Vagina (tissue), 2 donors: ENCODE results near the gene PRICKLE1.

Experiments used
- POLR2AphosphoS5 ChIP-seq, 2 donors: sonication (generic); formaldehyde crosslinking; IDR thresholded peaks; one replicate each; pipeline ENCODE4 v1.9.0; 2017; ENCODE audit warnings: antibody characterized with exemption in 2 of 2, mild to moderate bottlenecking in 2 of 2, low read depth in 1 of 2; ENCODE audit not compliant: insufficient read depth in 1 of 2
- TF ChIP-seq, protein P1 (sequence below), 3 experiments: fragments of 450-650 bp in 2 of 3; fragments of 200-600 bp in 1 of 3; sonication (generic) in 1 of 3; IDR thresholded peaks; one replicate each; pipeline ENCODE4 v1.5.1; 2017 to 2019; ENCODE audit warnings: antibody characterized with exemption in 3 of 3, mild to moderate bottlenecking in 2 of 3, moderate library complexity in 2 of 3

DNA sequence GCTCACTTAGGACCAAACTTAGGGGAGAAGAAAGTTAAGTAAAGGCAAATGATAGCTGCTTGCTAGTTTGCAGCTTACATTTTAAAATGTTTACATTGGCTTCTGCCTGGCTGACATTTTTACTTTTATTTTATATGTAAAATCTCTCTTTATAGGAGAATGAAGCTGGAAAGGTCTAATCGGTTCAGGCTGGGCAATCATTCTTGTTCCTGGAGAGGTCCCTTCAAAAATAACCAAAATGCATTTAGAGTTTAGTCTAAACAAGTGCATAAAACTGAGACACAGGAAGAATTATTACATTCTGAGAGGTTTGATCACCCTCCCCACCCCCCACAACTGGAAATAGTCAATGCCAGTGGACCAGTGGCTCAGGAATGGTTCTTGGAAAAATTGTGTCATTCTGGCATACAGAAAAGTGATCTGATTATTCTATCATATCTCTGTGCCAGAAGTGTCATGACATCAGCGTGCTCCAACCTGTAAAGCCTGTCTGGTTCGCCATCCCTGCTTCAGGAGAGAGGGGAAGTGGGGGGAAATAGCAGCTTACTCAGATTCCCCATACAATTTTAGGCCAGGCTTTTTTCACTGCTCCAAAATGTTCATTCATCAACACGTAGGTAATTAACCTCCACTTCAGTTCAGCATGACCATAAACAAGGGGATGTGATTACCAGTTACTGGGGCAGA, 4.2 kb downstream of the PRICKLE1 start:
- TF ChIP-seq, protein P1, sequence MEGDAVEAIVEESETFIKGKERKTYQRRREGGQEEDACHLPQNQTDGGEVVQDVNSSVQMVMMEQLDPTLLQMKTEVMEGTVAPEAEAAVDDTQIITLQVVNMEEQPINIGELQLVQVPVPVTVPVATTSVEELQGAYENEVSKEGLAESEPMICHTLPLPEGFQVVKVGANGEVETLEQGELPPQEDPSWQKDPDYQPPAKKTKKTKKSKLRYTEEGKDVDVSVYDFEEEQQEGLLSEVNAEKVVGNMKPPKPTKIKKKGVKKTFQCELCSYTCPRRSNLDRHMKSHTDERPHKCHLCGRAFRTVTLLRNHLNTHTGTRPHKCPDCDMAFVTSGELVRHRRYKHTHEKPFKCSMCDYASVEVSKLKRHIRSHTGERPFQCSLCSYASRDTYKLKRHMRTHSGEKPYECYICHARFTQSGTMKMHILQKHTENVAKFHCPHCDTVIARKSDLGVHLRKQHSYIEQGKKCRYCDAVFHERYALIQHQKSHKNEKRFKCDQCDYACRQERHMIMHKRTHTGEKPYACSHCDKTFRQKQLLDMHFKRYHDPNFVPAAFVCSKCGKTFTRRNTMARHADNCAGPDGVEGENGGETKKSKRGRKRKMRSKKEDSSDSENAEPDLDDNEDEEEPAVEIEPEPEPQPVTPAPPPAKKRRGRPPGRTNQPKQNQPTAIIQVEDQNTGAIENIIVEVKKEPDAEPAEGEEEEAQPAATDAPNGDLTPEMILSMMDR (IDR thresholded peaks at IDR 0.05) = no peak
- TF ChIP-seq POLR2AphosphoS5 (IDR thresholded peaks at IDR 0.05; ENCODE audit: insufficient read depth in 1 of 2, low read depth in 1 of 2) = no peak
